NCI-H2107 treated with DMSO at 0.1 percent for 48 hours (cell line): ENCODE data around the gene NUDT8.
A peak's percentile ranks its signal among the peaks of the same experiment; 100 is the strongest.
"Not testable (repeated sequence)": the region's sequence is repeated elsewhere in the genome, so short reads cannot be mapped to it uniquely, and the experiment has no call there.

Source experiments
- DNase-seq: peaks from one replicate; lab custom pipeline; 2025; ENCODE audit not compliant: unreplicated experiment; lab: John Stamatoyannopoulos, UW

The NUDT8 gene

GRCh38 chr11:67593565-67593905 is 36.2 kb downstream of the NUDT8 start:
- no peak for DNase-seq

DNA sequence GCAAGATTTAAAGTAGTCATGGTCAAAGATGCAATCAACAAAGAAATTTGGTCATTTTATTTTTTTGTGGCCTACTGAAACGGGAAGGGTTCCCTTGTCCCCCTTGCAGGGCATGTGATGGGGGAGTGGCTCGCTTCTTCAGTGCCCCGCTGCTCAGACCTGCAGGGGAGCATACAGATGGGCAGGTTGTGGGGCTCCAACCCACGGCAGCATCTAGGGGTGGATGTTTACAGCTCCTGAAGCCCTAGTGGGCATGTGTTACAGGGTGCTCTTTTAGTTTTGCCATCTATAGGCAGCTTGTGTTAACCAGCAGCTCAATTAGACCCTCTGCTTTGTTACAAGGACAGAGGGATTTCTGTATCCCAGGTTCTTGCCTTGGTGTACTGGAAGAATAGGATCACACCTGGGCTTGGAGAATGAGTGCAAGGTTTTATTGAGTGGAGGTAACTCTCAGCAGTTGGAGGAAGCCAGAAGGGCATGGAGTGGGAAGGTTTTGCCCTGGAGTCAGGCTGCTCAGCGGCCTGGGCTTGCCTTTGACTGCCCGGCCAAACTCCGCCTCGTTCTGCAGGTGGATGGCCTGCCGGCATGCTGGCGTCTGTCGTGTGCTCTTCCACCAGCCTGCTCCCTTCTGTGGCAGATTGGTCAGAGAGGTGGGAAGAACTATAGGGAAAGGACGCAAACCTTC is 36.7 kb downstream of the NUDT8 start:
- no peak for DNase-seq

- DNase-seq = not testable (repeated sequence)
Observed at GRCh38 chr11:67588899-67589415, 40.8 kb downstream of the NUDT8 start.

GRCh38 chr11:67588136-67588503 is 41.6 kb downstream of the NUDT8 start:
- no peak for DNase-seq

DNA sequence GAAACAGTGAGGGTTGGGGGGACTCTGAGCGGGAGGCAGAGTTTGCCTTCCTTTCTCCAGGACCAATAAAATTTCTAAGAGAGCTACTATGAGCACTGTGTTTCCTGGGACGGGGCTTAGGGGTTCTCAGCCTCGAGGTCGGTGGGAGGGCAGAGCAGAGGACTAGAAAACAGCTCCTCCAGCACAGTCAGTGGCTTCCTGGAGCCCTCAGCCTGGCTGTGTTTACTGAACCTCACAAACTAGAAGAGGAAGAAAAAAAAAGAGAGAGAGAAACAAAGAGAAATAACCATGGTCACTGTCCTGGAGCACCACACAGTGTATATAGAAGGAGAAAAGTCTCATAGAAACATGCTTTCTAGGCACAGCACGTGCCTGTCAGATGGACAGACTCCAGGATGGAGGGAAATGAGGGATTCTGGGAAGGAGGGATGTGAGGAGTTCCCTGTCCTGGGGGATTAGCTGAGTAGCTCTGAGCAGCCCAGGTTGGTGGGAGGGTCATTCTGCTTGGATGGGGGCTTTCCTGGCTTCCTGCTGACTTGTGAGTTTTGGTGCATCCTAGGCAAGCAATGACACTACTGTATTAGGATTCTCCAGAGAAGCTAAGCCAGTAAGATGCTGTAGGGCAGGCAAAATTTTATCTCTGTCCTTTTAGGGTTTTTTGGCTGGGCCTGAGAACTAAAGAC is 43.0 kb downstream of the NUDT8 start:
- no peak for DNase-seq

DNA sequence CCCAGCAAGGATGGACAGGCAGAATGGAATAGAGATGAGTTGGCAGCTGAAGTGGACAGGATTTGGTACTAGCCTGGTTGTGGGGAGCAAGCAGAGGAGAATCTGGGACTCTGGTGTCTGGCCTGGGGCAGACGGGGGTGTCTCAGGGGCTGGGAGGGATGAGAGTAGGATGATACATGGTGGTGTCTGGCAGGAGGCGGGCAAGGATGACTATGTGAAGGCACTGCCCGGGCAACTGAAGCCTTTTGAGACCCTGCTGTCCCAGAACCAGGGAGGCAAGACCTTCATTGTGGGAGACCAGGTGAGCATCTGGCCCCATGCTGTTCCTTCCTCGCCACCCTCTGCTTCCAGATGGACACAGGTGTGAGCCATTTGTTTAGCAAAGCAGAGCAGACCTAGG is 43.8 kb downstream of the NUDT8 start:
- no peak for DNase-seq

- DNase-seq = no peak
Observed at GRCh38 chr11:67584881-67585873, 44.6 kb downstream of the NUDT8 start.

DNA sequence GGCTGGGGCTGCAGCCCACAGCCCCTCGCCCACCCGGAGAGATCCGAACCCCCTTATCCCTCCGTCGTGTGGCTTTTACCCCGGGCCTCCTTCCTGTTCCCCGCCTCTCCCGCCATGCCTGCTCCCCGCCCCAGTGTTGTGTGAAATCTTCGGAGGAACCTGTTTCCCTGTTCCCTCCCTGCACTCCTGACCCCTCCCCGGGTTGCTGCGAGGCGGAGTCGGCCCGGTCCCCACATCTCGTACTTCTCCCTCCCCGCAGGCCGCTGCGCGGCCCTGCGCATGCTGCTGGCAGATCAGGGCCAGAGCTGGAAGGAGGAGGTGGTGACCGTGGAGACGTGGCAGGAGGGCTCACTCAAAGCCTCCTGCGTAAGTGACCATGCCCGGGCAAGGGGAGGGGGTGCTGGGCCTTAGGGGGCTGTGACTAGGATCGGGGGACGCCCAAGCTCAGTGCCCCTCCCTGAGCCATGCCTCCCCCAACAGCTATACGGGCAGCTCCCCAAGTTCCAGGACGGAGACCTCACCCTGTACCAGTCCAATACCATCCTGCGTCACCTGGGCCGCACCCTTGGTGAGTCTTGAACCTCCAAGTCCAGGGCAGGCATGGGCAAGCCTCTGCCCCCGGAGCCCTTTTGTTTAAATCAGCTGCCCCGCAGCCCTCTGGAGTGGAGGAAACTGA is 45.4 kb downstream of the NUDT8 start:
- no peak for DNase-seq

DNA sequence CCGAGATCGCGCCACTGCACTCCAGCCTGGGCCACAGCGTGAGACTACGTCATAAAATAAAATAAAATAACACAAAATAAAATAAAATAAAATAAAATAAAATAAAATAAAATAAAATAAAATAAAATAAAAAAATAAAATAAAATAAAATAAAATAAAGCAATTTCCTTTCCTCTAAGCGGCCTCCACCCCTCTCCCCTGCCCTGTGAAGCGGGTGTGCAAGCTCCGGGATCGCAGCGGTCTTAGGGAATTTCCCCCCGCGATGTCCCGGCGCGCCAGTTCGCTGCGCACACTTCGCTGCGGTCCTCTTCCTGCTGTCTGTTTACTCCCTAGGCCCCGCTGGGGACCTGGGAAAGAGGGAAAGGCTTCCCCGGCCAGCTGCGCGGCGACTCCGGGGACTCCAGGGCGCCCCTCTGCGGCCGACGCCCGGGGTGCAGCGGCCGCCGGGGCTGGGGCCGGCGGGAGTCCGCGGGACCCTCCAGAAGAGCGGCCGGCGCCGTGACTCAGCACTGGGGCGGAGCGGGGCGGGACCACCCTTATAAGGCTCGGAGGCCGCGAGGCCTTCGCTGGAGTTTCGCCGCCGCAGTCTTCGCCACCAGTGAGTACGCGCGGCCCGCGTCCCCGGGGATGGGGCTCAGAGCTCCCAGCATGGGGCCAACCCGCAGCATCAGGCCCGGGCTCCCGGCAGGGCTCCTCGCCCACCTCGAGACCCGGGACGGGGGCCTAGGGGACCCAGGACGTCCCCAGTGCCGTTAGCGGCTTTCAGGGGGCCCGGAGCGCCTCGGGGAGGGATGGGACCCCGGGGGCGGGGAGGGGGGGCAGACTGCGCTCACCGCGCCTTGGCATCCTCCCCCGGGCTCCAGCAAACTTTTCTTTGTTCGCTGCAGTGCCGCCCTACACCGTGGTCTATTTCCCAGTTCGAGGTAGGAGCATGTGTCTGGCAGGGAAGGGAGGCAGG is 46.2 kb downstream of the NUDT8 start, which contains the start of gene GSTP1:
Gene GSTP1, plus strand, starts transcription at position 566 of the 958 bp plus-strand sequence. Its CDS starts 32 bp downstream, at position 598.
- peak; percentile 24 for DNase-seq

DNA sequence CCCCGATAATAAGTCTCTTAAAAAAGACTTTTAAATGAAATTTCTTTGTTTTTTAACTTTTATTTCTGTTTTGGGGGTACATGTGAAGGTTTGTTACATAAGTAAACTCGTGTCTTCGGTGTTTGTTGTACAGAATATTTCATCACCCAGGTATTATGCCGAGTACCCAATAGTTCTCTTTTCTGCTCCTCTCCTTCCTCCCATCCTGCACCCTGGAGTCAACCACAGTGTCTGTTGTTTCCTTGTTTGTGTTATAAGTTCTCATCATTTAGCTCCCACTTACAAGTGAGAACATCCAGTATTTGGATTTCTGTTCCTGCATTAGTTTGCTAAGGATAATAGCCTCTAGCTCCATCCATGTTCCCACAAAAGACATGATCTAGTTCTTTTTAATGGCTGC is 47.7 kb downstream of the NUDT8 start:
- no peak for DNase-seq

GRCh38 chr11:67581469-67581868 is 48.3 kb downstream of the NUDT8 start:
- DNase-seq = no peak

DNA sequence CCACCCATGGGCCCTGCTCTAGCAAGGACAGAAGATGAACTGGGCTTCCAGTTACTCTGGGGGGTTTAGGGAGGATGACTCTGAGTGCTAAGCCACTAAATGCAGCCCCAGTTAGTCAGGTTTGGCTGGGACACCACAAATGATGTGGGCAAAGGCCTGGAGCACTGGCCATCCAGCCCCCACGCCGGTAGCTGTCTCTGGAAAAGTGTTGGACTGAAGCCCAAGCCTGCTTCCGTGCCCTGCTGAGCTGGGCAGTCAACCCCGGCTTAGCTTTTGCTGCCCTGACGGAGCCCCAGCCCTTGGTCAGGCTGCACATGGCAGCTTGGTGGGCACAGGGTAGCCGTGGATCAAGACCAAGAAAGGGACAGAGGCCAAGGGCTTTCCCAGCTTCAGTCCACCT is 51.8 kb downstream of the NUDT8 start:
- DNase-seq = no peak
